GM21619 (cell line): Measurements from ENCODE around the gene OGFOD1.

Experiments
- ATAC-seq: cut with Tn5 transposase; IDR thresholded peaks from one replicate; pipeline ENCODE4 v1.9.1; 2021; ENCODE audit not compliant: unreplicated experiment

The OGFOD1 gene

DNA sequence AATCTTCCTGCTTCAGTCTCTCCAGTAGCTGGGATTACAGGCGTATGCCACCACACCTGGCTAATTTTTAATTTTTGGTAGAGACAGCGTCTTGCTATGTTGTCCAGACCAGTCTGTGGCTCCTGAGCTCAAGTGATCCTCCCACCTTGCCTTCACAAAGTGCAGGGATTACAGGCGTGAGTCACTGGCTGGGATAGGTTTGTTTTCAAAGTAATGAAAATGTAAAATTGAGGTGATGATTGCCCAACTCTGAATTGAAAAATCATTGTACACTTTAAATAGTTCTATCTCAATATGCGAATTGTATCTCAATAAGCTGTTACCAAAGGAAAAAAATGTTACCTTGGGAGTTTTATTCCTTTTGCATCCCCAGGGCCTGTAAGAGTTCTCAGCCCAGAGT lies 24.8 kb upstream of the OGFOD1 start:
- ATAC-seq: no peak

GRCh38 chr16:56428091-56428490 lies 23.3 kb upstream of the OGFOD1 start:
- ATAC-seq: no peak

GRCh38 chr16:56436258-56436657 lies 15.1 kb upstream of the OGFOD1 start:
- ATAC-seq: no peak

- no peak for ATAC-seq
These were observed 13.3 kb upstream of the OGFOD1 start for GRCh38 chr16:56438038-56438437.

DNA sequence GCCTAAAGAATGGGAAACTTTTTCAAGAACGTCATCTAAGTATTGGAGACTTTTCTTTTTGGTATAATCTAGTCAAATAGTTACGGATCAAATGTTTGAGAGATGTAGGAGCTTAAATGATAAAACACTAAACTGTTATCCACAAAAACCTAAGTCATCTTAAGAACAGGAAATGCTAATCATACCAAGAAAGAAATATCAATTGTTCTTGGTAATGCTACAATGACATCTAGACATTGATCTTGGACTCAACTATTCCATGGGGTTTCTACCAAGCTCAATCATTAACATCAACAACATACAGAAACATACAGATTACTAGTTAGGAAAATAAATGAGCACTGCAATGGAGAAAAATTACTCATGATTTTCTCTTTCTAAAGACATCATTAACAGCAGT lies 4.1 kb upstream of the OGFOD1 start:
- no peak for ATAC-seq

GRCh38 chr16:56448005-56448404 lies 3.3 kb upstream of the OGFOD1 start:
- ATAC-seq: no peak

- peak; percentile 27 for ATAC-seq
These were observed 924 bp upstream of the OGFOD1 start for GRCh38 chr16:56450275-56450985.

DNA sequence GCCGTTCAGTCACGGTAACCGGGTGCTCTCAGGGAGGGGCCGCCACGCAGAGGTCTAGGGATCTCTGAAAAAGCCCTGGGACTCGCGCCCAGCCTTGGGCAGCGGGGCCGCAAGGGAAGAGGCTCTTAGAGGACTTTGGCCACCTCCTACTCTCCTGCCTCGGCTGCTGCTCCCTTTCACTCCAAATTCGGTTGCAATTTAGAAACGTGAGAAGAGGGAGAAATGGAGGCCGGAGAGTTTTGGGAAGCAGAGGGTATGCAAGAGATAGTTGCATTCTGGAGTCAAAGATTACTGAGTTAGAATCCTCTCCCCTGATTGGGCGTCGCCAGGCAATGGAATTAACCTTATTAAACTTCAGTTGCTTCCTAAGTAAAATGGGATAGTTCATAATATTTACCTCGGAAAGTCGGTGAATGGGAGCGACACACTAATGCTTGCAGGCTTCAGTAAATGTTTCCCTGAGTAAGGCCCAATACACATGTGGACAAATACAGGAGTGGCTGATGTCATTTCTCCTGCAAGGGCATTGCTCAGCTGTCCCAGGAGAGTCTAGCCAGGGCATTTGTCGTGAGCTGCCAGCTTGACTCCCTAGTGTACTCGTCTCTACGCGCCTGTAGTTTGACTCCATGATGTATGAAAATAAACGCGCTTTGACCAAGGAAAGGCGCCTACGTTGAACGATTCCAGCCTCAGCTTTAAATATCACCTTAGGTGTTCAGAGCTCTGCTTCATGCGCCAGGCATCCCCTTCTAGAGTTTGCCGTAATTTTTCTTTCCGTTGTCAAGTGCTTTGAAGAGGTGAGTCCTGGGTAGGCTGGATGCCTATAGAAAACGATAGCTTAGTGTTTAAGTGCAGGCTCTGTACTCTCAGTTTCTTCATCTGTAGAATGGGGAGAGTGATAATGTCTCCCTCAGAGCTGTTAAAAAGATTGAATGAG lies 667 bp downstream of the OGFOD1 start:
- ATAC-seq: peak; percentile 34

DNA sequence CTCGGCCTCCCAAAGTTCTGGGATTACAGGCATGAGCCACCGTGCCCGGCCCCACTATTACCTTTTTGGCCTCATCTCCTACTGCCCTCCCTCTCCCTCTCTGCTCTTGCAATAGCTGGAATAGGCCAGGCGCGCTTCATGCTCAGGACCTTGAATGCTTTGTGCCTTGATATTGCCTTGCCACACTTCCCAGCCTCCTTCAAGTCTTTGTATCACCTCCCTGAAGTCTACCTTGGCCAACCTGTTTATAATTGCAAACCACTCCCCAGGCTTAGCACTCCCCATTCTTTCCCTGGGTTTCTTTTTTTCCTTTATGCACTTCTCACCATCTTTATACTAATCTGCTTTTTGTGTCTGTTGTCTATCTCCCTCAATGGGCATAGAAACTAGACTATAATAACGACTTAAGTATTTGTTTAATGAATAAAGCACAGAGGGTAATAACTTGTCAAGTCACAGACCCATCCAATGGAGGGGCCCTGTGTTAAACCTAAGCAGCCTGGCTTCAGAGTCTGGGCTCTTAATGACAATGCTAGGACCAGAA lies 6.6 kb downstream of the OGFOD1 start:
- ATAC-seq: no peak

GRCh38 chr16:56460101-56460500 lies 8.7 kb downstream of the OGFOD1 start:
- no peak for ATAC-seq

GRCh38 chr16:56462064-56462796 lies 10.9 kb downstream of the OGFOD1 start:
- ATAC-seq: no peak

DNA sequence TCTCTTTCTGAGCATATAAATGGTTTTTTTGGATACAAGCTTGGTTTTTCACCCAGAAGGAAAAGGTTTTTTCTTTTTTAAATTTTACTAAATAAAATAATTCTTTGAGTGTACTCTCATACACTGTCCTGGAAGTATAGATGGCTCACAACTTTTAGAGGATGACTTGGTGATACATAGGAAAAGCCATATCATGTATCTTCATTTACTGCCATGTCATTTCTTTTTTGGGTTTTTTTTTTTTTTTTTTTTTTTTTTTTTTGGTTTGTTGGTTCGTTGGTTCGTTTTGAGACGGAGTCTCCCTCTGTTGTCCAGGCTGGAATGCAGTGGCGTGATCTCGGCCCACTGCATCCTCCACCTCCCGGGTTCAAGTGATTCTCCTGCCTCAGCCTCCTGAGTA lies 11.8 kb downstream of the OGFOD1 start:
- no peak for ATAC-seq

- ATAC-seq: no peak
These were observed 15.0 kb downstream of the OGFOD1 start for GRCh38 chr16:56466344-56466743.

DNA sequence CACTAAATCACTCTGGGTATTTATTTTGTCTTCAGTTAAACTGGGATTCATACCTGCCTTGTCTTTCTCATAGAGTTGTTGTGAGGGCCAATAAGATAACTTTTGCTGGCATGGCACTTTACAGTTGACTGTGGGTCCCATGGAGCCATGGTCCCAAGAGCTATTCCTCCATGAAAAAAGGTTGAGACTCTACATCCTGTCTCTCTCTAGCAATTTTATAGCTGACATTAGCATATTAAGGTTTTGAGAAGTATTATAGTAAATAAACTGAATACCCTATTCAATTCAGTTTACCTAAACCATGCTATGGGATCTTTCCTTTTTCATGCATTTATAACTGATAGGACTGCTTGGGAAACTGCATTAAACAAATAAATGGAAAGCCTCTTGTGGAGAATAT lies 17.4 kb downstream of the OGFOD1 start:
- ATAC-seq: no peak

GRCh38 chr16:56469748-56470147 lies 18.4 kb downstream of the OGFOD1 start:
- no peak for ATAC-seq

DNA sequence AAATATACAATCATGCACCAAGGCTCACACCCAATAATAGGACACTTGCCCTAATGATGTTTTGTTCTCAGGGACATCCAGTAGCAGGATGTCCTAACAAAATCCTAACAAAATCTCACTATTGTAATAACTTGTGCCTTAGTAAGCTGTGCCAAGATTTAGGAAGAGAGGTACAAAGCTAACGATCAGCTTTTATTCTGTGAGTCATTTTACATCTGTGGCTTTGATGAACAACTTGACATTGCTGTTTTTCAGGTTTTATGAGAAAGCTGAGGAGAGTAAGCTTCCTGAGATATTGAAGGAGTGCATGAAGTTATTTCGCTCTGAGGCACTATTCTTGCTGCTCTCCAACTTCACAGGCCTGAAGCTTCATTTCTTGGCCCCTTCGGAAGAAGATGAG lies 18.9 kb downstream of the OGFOD1 start:
- no peak for ATAC-seq

DNA sequence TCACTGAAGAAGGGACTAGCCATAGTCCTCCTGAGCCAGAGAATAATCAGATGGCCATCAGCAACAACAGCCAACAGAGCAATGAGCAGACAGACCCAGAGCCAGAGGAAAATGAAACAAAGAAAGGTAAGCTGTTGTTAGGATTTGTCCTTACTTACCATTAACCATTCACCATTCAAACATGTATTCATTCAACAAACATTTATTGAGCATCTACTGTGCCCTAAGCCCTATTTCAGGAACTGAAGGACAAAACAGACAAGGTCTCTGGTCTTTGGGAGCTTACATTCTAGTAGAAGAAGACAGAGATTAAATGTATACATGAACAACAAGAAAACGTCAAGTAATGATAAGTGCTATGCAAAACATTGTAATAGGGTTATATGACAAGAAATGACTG lies 19.3 kb downstream of the OGFOD1 start:
- no peak for ATAC-seq

DNA sequence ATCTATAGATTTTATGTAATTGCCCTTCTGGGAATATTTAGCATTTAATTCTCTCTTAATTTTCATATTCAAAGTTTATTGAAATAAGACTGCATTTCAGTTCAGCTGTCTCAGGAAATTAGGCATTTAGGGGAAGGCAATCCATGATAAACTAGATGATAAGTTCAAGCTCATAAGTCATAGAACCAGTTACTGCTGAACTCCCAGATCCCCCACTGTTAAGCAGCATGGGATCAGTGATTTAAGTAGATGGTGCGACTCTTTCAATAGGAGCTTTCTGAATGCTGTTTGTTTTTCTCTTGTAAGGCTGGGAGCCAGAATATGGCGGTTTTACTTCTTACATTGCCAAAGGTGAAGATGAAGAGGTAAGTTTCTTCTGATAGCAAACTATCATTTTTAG lies 23.8 kb downstream of the OGFOD1 start:
- ATAC-seq: no peak

- ATAC-seq: no peak
These were observed 25.9 kb downstream of the OGFOD1 start for GRCh38 chr16:56477096-56477878.

DNA sequence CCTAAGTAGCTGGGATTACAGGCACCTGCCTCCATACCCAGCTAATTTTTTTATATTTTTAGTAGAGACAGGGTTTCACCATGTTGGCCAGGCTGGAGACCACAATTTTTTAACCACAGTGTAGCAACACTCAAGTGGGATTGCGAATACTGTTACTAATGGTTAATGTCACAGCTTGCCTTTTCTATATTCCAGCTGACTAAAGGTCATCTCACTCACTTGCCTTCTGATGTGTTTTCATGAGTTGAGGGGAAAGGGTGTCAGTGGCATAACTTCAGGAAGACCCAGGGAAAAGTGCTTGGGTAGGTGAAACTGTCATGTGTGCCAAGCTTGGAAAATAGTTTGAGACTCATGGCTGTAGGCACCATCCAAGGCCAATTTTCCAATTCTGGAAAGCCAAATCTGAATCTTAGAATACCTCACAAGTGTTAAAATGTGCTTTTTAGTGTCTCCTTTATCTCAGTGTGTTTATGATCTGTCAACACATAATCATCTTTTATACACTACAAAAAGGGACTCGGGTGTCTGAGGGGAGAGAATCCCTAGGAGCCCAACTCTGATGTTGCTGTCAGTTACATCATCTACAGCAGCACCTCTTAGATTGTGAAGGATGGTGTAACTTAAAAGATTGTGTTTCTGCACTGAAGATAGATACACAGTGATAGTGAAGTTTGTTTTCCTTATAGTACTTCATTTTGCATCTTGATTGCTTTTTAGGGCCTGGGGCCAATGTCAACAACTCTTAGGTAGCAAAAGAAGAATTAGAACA lies 27.1 kb downstream of the OGFOD1 start:
- ATAC-seq: no peak
